HEK293 (cell line): Measurements from ENCODE around the gene NIPAL1.

Source experiments
- RBAK ChIP-seq: fragments of 450-650 bp; formaldehyde crosslinking; IDR thresholded peaks from 2 replicates; pipeline ENCODE4 v1.5.1; 2016; ENCODE audit warnings: missing biosample characterization, missing genetic modification characterization
- TCF7L2 ChIP-seq: IDR thresholded peaks from 2 replicates; pipeline ENCODE4 v1.6.1; 2011; ENCODE audit warnings: low read depth, mild to moderate bottlenecking, inconsistent platforms, low read length, moderate library complexity, borderline replicate concordance
- ZNF274 ChIP-seq, 2 experiments: fragments of 200-500 bp in 1 of 2; fragments of 450-650 bp in 1 of 2; sonication (Bioruptor generic) in 1 of 2; formaldehyde crosslinking in 1 of 2; IDR thresholded peaks; 2 replicates each; pipeline versions ENCODE4 v1.5.1 to v1.6.1; 2014 to 2016; ENCODE audit warnings: borderline replicate concordance in 1 of 2, inconsistent platforms in 1 of 2, low read length in 1 of 2, missing biosample characterization in 1 of 2, missing genetic modification characterization in 1 of 2
- ZNF510 ChIP-seq: fragments of 450-650 bp; formaldehyde crosslinking; IDR thresholded peaks from 2 replicates; pipeline ENCODE4 v1.5.1; 2018; ENCODE audit warnings: mild to moderate bottlenecking, missing genetic modification characterization, missing biosample characterization; ENCODE audit not compliant: insufficient replicate concordance
- ZNF670 ChIP-seq: fragments of 450-650 bp; formaldehyde crosslinking; IDR thresholded peaks from 2 replicates; pipeline ENCODE4 v1.5.1; 2016; ENCODE audit warnings: missing biosample characterization, missing genetic modification characterization, low read depth
- ZNF777 ChIP-seq: fragments of 450-650 bp; formaldehyde crosslinking; IDR thresholded peaks from 2 replicates; pipeline ENCODE4 v1.5.1; 2017; ENCODE audit warnings: missing biosample characterization, missing genetic modification characterization, borderline replicate concordance
- TF ChIP-seq, protein P1 (sequence below): fragments of 450-650 bp; formaldehyde crosslinking; IDR thresholded peaks from 2 replicates; pipeline ENCODE4 v1.5.1; 2016; ENCODE audit warnings: missing biosample characterization, missing genetic modification characterization
- TF ChIP-seq, protein P2 (sequence below): fragments of 450-650 bp; formaldehyde crosslinking; IDR thresholded peaks from 2 replicates; pipeline ENCODE4 v1.5.1; 2016; ENCODE audit warnings: missing biosample characterization, missing genetic modification characterization
- TF ChIP-seq, protein P3 (sequence below): fragments of 450-650 bp; IDR thresholded peaks from 2 replicates; pipeline ENCODE4 v1.5.1; 2018; ENCODE audit warnings: missing biosample characterization, missing genetic modification characterization
- TF ChIP-seq, protein P4 (sequence below): sonication (generic); formaldehyde crosslinking; IDR thresholded peaks from 2 replicates; pipeline ENCODE4 v1.8.1; 2022; ENCODE audit warnings: mild to moderate bottlenecking, moderate library complexity, missing genetic modification reagents
- TF ChIP-seq, protein P5 (sequence below): fragments of 450-650 bp; formaldehyde crosslinking; IDR thresholded peaks from 2 replicates; pipeline ENCODE4 v1.5.1; 2016; ENCODE audit warnings: missing biosample characterization, missing genetic modification characterization, low read depth

DNA sequence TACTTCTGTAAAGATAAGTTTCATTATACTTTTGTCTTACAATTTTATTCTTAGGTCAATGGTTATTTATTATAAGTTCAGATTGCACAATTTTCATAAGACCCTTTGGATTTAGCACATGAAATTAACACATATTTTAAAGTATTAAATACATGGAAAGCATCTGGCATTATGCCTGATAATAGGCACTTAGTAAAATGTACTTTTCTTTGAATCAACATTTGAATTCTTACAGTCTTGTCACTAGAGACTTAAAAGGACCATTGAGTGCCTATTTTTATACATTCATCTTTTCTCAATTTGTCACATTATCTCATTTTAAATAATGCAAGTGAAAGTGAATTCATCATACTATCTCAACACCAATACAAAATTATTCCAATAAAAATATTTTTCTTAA, 23.0 kb downstream of the NIPAL1 start:
- TF ChIP-seq, protein P1, sequence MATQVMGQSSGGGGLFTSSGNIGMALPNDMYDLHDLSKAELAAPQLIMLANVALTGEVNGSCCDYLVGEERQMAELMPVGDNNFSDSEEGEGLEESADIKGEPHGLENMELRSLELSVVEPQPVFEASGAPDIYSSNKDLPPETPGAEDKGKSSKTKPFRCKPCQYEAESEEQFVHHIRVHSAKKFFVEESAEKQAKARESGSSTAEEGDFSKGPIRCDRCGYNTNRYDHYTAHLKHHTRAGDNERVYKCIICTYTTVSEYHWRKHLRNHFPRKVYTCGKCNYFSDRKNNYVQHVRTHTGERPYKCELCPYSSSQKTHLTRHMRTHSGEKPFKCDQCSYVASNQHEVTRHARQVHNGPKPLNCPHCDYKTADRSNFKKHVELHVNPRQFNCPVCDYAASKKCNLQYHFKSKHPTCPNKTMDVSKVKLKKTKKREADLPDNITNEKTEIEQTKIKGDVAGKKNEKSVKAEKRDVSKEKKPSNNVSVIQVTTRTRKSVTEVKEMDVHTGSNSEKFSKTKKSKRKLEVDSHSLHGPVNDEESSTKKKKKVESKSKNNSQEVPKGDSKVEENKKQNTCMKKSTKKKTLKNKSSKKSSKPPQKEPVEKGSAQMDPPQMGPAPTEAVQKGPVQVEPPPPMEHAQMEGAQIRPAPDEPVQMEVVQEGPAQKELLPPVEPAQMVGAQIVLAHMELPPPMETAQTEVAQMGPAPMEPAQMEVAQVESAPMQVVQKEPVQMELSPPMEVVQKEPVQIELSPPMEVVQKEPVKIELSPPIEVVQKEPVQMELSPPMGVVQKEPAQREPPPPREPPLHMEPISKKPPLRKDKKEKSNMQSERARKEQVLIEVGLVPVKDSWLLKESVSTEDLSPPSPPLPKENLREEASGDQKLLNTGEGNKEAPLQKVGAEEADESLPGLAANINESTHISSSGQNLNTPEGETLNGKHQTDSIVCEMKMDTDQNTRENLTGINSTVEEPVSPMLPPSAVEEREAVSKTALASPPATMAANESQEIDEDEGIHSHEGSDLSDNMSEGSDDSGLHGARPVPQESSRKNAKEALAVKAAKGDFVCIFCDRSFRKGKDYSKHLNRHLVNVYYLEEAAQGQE (tag by site-specific recombination), result no peak
- no peak for TF ChIP-seq ZNF274 (IDR thresholded peaks at IDR 0.05; ENCODE audit: low read length)
- TF ChIP-seq ZNF274 (tag by site-specific recombination; IDR thresholded peaks at IDR 0.05; ENCODE audit: borderline replicate concordance), result no peak
- TF ChIP-seq, protein P2, sequence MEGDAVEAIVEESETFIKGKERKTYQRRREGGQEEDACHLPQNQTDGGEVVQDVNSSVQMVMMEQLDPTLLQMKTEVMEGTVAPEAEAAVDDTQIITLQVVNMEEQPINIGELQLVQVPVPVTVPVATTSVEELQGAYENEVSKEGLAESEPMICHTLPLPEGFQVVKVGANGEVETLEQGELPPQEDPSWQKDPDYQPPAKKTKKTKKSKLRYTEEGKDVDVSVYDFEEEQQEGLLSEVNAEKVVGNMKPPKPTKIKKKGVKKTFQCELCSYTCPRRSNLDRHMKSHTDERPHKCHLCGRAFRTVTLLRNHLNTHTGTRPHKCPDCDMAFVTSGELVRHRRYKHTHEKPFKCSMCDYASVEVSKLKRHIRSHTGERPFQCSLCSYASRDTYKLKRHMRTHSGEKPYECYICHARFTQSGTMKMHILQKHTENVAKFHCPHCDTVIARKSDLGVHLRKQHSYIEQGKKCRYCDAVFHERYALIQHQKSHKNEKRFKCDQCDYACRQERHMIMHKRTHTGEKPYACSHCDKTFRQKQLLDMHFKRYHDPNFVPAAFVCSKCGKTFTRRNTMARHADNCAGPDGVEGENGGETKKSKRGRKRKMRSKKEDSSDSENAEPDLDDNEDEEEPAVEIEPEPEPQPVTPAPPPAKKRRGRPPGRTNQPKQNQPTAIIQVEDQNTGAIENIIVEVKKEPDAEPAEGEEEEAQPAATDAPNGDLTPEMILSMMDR (tag by site-specific recombination), result no peak
- TF ChIP-seq, protein P3, sequence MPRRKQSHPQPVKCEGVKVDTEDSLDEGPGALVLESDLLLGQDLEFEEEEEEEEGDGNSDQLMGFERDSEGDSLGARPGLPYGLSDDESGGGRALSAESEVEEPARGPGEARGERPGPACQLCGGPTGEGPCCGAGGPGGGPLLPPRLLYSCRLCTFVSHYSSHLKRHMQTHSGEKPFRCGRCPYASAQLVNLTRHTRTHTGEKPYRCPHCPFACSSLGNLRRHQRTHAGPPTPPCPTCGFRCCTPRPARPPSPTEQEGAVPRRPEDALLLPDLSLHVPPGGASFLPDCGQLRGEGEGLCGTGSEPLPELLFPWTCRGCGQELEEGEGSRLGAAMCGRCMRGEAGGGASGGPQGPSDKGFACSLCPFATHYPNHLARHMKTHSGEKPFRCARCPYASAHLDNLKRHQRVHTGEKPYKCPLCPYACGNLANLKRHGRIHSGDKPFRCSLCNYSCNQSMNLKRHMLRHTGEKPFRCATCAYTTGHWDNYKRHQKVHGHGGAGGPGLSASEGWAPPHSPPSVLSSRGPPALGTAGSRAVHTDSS (tag by site-specific recombination), result no peak
- TF ChIP-seq, protein P4, sequence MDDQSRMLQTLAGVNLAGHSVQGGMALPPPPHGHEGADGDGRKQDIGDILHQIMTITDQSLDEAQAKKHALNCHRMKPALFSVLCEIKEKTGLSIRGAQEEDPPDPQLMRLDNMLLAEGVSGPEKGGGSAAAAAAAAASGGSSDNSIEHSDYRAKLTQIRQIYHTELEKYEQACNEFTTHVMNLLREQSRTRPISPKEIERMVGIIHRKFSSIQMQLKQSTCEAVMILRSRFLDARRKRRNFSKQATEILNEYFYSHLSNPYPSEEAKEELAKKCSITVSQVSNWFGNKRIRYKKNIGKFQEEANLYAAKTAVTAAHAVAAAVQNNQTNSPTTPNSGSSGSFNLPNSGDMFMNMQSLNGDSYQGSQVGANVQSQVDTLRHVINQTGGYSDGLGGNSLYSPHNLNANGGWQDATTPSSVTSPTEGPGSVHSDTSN (CRISPR knock-in tag), result no peak
- no peak for TF ChIP-seq ZNF510
- no peak for TF ChIP-seq TCF7L2
- TF ChIP-seq ZNF670 (tag by site-specific recombination), result no peak
- TF ChIP-seq, protein P5, sequence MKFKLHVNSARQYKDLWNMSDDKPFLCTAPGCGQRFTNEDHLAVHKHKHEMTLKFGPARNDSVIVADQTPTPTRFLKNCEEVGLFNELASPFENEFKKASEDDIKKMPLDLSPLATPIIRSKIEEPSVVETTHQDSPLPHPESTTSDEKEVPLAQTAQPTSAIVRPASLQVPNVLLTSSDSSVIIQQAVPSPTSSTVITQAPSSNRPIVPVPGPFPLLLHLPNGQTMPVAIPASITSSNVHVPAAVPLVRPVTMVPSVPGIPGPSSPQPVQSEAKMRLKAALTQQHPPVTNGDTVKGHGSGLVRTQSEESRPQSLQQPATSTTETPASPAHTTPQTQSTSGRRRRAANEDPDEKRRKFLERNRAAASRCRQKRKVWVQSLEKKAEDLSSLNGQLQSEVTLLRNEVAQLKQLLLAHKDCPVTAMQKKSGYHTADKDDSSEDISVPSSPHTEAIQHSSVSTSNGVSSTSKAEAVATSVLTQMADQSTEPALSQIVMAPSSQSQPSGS (tag by site-specific recombination), result no peak
- no peak for TF ChIP-seq ZNF777 (tag by site-specific recombination)
- TF ChIP-seq RBAK (tag by site-specific recombination), result no peak
